DND-41 (cell line): ENCODE data around the gene UBE3C.

Experiments used
- ATAC-seq: fragments of 200-7000 bp; cut with Tn5 transposase; 3 replicates; pipeline ENCODE4 v1.9.1; 2021; ENCODE audit warnings: low read depth; ENCODE audit not compliant: insufficient read depth
- DNase-seq: peaks from one replicate; pipeline ENCODE4 v3.0.0-alpha.2; 2020
- H2AFZ ChIP-seq: 2 replicates; pipeline ENCODE4 v1.6.0; 2012; ENCODE audit warnings: low read depth, low read length
- H3K27ac ChIP-seq: 2 replicates; pipeline ENCODE4 v1.5.1; 2012; ENCODE audit warnings: low read length, inconsistent platforms
- H3K27me3 ChIP-seq: fragments of 200-600 bp; sonication (generic); 2 replicates; pipeline ENCODE4 v1.6.0; 2012; ENCODE audit warnings: low read length, mild to moderate bottlenecking, inconsistent platforms; ENCODE audit not compliant: insufficient read depth, poor library complexity
- H3K36me3 ChIP-seq: 2 replicates; pipeline ENCODE4 v1.5.1; 2012; ENCODE audit warnings: low read length, inconsistent platforms; ENCODE audit not compliant: insufficient read depth
- H3K4me1 ChIP-seq: 2 replicates; pipeline ENCODE4 v1.5.1; 2012; ENCODE audit warnings: mild to moderate bottlenecking, low read length; ENCODE audit not compliant: insufficient read depth
- H3K4me2 ChIP-seq: 2 replicates; pipeline ENCODE4 v1.6.0; 2012; ENCODE audit warnings: mild to moderate bottlenecking, moderate library complexity, low read length, inconsistent platforms; ENCODE audit not compliant: insufficient read depth
- H3K4me3 ChIP-seq, 2 experiments: fragments of 200-600 bp in 1 of 2; shearing (Covaris generic) in 1 of 2; 2 replicates each; pipeline ENCODE4 v1.5.1; 2012 to 2016; ENCODE audit warnings: inconsistent platforms in 2 of 2, low read length in 2 of 2, mild to moderate bottlenecking in 2 of 2, low read depth in 1 of 2, moderate library complexity in 1 of 2
- H3K79me2 ChIP-seq: 2 replicates; pipeline ENCODE4 v1.6.0; 2012; ENCODE audit warnings: low read length, inconsistent platforms; ENCODE audit not compliant: insufficient read depth
- H3K9ac ChIP-seq: 2 replicates; pipeline ENCODE4 v1.6.0; 2012; ENCODE audit warnings: low read depth, mild to moderate bottlenecking, inconsistent platforms, low read length, moderate library complexity
- H3K9me3 ChIP-seq: 2 replicates; pipeline ENCODE4 v1.5.1; 2012; ENCODE audit warnings: low read length, moderate library complexity, mild to moderate bottlenecking, inconsistent platforms; ENCODE audit not compliant: insufficient read depth, severe bottlenecking
- H4K20me1 ChIP-seq: 2 replicates; pipeline ENCODE4 v1.6.0; 2012; ENCODE audit warnings: low read length; ENCODE audit not compliant: insufficient read depth
- CTCF ChIP-seq: IDR thresholded peaks from 2 replicates; pipeline ENCODE4 v1.5.1; 2012; ENCODE audit warnings: borderline replicate concordance, low read length, moderate library complexity, mild to moderate bottlenecking; ENCODE audit not compliant: poor library complexity, severe bottlenecking; ENCODE audit errors: extremely low read depth
- EZH2 ChIP-seq: IDR thresholded peaks from 3 replicates; pipeline ENCODE4 v1.6.1; 2012; ENCODE audit warnings: borderline replicate concordance, low read depth, mild to moderate bottlenecking, moderate library complexity, low read length, inconsistent platforms; ENCODE audit not compliant: severe bottlenecking

The UBE3C gene

GRCh38 chr7:157233677-157234076 lies 95.0 kb downstream of the UBE3C start:
- Histone ChIP-seq H3K36me3 (peaks cover 85% of the 10 kb centered on the region), H3K79me2 (0 out of 2 replicates have a peak, but pooled peaks cover 3% of the 10 kb centered on the region), H2AFZ (no peak overlapping the region), H3K27ac (no peak overlapping the region), H3K9me3 (no peaks in the 10 kb centered on the region), H3K27me3 (no peaks in the 10 kb centered on the region), H3K4me1 (no peaks in the 10 kb centered on the region), H3K4me2 (no peak overlapping the region), H4K20me1 (peaks cover 10% of the 10 kb centered on the region; the same call in 1 of the 2 replicates), H3K4me3 (no peak overlapping the region), H3K9ac (no peak overlapping the region)
- no peak for DNase-seq
- TF ChIP-seq CTCF (no peak), EZH2 (no peak)
- ATAC-seq, result no peak

GRCh38 chr7:157234271-157234670 lies 95.5 kb downstream of the UBE3C start:
- no peaks in the 10 kb centered on the region for H3K27me3 ChIP-seq
- ATAC-seq (no peak), DNase-seq (no peak)
- peaks cover 10% of the 10 kb centered on the region; the same call in 1 of the 2 replicates for H4K20me1 ChIP-seq
- no peak overlapping the region for H3K4me3 ChIP-seq
- TF ChIP-seq EZH2, result no peak
- no peak for TF ChIP-seq CTCF
- H3K79me2 ChIP-seq, result no peaks in the 10 kb centered on the region
- H3K4me1 ChIP-seq, result no peaks in the 10 kb centered on the region
- H2AFZ ChIP-seq, result no peak overlapping the region
- H3K27ac ChIP-seq, result no peak overlapping the region
- no peak overlapping the region for H3K9ac ChIP-seq
- no peaks in the 10 kb centered on the region for H3K9me3 ChIP-seq
- H3K36me3 ChIP-seq, result peaks cover 86% of the 10 kb centered on the region
- no peak overlapping the region for H3K4me2 ChIP-seq

- Histone ChIP-seq H3K4me1 (no peaks in the 10 kb centered on the region), H3K27ac (no peak overlapping the region), H3K4me2 (no peak overlapping the region), H2AFZ (no peak overlapping the region), H3K27me3 (no peaks in the 10 kb centered on the region), H3K79me2 (no peaks in the 10 kb centered on the region), H3K4me3 (no peak overlapping the region), H3K9me3 (no peaks in the 10 kb centered on the region), H3K9ac (no peak overlapping the region), H4K20me1 (peaks cover 10% of the 10 kb centered on the region; the same call in 1 of the 2 replicates), H3K36me3 (peaks cover 88% of the 10 kb centered on the region)
- ATAC-seq (no peak), DNase-seq (no peak)
- TF ChIP-seq CTCF, result no peak
- no peak for TF ChIP-seq EZH2
These were observed 96.9 kb downstream of the UBE3C start for GRCh38 chr7:157235357-157236333.
